Measurements from ENCODE around the gene SOX8.

The SOX8 gene

DNA sequence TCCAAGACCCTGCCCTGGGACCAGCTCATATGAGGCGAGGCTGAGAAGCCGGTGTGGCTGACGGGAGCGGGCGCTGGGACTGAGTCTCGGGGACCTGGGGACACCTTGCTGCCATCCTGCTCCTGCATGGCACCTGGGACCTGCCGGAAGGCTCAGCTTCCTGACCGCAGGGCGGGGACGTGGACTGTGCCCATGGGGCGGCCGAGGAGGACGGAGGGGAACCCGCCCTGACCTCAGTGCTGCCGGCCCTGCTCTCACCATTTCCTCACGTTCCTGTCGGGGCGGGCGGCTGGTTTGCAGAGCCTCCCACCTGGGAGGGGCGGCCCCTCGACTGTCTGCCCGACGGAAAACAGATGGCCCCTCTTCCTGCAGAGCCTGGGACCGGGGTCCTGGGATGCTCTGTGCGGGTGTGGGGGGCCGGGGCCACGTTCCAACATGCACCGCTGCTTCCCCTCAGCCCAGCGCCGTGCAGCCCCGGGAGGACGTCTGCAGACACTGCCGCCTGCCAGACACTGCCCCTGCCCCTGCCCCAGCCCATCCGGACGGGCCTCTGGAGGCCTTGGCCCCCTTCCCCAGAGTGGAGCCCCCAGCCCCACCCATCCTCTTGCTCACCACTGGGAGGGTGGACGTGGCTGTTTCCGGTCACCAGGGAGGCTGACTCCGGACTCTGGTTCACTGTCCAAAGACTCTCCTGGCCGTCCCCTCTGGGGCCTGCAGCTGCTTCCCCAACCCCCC is 47.1 kb downstream of the SOX8 start:
- no peak for DNase-seq

DNA sequence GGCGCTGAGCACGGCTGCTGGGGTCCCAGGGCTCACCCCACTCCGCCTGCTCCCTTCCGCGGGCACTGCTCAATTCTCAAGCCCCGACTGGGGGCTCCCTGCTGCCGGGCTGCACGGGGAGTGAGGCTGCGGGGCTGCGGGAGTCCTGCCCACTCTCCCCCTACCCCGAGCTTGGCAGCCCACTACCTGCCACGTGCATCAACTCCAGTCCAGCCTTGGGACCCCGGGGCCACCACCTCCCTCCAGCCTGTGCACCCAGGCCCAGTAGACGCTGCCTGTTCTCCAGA is 47.6 kb downstream of the SOX8 start:
- no peak for DNase-seq

DNA sequence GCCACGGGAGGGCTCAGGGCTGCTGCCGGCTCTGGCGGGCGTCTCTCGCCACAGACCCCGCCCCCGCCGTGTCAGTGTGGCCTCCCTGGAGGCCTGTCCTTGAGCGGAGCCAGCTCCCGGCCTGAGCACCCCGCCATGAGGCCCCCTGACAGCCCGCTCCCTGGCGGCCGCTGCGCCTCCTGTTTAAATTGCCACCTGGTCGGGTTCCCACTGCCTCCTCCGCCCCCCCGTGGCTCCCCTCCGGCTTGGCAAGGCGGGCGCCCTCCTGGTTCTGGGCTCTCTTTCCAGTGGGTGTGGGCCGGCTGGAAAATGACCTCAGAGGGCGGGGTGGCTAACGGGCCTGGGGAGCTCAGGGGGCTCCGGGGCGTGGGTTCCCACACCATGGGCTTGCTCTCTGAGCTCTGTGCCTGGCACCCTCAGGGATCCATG is 48.9 kb downstream of the SOX8 start:
- DNase-seq = no peak

DNA sequence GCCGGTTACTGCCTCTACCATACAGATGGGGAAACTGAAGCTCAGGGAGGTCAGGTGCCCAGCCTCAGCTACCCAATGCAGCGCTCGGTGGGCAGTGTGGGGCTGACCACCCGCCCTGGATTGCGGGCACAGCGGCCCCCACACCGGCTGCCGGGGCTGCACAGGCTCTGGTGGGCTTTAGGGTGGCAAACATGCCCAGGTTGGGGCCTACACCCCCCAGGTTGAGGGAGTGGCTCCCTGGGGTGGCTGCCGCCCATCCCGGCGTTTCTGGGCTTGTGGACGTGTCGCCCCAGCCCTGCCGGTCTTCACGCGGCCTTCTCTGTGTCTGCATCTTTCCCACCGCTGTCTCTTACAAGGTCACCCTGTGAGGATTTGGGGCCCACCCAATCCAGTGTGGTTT is 50.1 kb downstream of the SOX8 start:
- DNase-seq = no peak

DNA sequence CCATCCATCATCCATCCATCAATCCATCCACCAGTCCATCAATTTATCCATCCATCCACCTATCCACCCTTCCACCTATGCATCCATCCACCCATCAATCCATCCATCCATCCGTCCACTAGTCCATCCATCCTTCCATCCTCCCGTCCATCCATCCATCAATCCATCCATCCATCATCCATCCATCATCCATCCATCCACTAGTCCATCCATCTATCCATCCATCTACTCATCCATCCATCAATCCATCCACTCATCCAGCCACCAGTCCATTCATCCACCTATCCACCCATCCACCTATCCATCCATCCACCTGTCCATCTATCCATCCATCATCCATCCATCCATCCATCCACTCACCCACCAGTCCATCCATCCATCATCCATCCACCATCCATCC is 51.0 kb downstream of the SOX8 start:
- no peak for DNase-seq

DNA sequence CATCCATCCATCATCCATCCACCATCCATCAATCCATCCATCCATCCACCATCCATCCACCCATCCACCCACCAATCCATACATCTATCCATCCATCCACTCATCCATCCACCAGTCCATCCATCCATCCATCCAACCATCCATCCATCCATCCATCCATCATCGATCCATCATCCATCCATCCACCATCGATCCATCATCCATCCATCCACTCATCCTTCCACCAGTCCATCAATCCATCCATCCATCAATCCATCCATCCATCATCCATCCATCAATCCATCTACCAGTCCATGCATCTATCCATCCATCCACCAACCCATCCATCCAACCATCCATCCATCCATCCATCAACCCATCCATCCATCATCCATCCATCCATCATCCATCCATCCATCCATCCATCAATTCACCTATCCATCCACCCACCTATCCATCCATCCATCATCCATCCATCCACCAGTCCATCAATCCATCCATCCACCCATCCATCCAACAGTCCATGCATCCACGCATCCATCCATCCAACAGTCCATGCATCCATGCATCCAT is 51.6 kb downstream of the SOX8 start:
- DNase-seq = no peak

DNA sequence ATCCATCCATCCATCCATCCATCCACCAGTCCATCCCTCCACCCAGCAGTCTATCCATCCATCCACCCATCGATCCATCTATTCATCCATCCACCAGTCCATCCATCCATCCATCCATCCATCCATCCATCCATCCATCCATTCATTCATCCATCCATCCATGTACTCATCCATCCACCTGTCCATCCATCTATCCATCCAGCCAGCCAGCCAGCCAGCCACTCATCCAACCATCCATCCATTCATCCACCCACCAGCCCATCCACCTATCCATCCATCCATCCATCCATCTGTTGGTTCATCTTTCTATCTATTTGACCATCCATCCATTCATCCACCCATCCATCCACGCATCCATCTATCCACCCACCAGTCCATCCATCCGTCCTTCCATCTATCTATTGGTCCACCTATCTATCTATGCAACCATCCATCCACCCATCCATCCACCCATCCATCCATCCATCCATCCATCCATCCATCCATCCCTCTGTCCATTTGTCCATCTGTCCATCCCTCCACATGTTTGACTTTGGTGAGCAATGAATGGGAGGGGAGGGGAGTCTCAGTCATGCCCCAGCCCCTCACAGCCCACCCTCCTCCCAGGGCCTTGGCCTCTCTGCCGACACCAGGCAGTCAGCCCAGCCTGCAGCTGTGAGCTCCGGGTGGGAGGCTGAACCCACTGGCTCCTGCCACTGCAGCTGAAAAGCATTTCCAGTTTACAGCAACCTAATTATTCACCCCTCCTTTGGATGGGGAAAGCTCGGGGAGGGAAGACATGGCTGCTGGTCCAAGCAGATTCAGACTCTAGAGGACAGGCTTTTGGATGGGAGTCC is 52.9 kb downstream of the SOX8 start:
- DNase-seq = no peak

DNA sequence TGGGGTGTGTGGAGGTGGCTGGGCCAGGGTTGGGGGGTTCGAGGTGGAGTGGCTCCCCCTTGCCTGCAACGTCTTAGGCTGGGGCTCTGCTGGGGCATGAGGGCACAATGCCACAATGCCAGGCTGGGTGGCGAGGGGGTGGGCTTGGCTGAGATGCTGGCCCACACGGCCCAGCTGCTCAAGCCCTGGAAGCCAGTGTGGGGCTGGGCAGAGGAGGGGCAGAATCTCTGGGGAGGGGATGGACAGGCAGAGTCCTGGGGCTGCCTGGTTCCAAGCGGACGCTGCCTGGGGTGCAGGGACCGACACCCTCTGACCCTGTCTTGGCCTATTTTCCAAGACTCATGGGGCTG is 53.5 kb downstream of the SOX8 start:
- DNase-seq = no peak

DNA sequence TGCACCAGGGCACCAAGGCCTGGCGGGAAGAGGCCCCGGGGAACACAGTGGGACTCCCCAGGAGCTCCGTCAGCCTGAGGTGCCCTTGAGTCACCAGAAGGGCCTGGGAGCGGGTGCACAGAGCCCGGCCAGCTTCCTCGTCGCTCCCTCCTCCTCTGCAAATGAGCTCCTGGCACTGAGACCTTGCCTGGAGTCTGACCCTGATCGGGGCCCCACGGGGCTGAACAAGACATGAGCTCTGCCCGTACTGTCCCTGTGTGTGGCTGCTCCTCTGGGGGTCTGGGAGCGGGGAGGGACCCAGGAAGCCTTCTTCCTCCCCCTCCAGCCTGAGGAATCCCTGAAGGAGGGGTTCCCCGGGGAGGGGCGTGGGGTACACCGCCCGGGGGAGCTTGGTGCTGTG is 54.6 kb downstream of the SOX8 start:
- DNase-seq = no peak

Data from stimulated activated CD4-positive, alpha-beta T cell treated with anti-CD3 and anti-CD28 coated beads, Interleukin-2, amount 100 ng/mL, for 24 hours (primary cell).